Stimulated activated CD4-positive, alpha-beta T cell treated with anti-CD3 and anti-CD28 coated beads, Interleukin-2, amount 100 ng/mL, for 4 hours (primary cell): Measurements from ENCODE around the gene PRX.
"Not testable (repeated sequence)": the region's sequence is repeated elsewhere in the genome, so short reads cannot be mapped to it uniquely, and the experiment has no call there.

Experiments
- DNase-seq: peaks from one replicate; pipeline ENCODE4 v3.0.0-alpha.2; 2020; ENCODE audit warnings: low read depth

Gene PRX

GRCh38 chr19:40390084-40390742 is 23.0 kb downstream of the PRX start, which contains the start of gene HIPK4:
Gene HIPK4 (minus strand): TSS chr19:40390181. CDS start chr19:40389902, 279 bp downstream.
- no peak for DNase-seq

GRCh38 chr19:40389404-40390083 is 23.6 kb downstream of the PRX start:
- DNase-seq = no peak

GRCh38 chr19:40388481-40388880 is 24.7 kb downstream of the PRX start:
- no peak for DNase-seq

- no peak for DNase-seq
Measured at GRCh38 chr19:40387155-40387554, 26.0 kb downstream of the PRX start.

GRCh38 chr19:40383668-40384248 is 29.4 kb downstream of the PRX start:
- no peak for DNase-seq

- DNase-seq = no peak
Measured at GRCh38 chr19:40381321-40381720, 31.9 kb downstream of the PRX start.

- DNase-seq = no peak
Measured at GRCh38 chr19:40380199-40381037, 32.8 kb downstream of the PRX start.

GRCh38 chr19:40379446-40380198 is 33.6 kb downstream of the PRX start:
- DNase-seq = no peak

- no peak for DNase-seq
Measured at GRCh38 chr19:40378509-40378908, 34.7 kb downstream of the PRX start.

GRCh38 chr19:40377876-40378385 is 35.2 kb downstream of the PRX start:
- no peak for DNase-seq

- DNase-seq = no peak
Measured at GRCh38 chr19:40376286-40376862, 36.8 kb downstream of the PRX start.

GRCh38 chr19:40374084-40374483 is 39.1 kb downstream of the PRX start:
- DNase-seq = no peak

- DNase-seq = no peak
Measured at GRCh38 chr19:40371802-40372122, 41.4 kb downstream of the PRX start.

GRCh38 chr19:40370997-40371801 is 42.0 kb downstream of the PRX start:
- DNase-seq = no peak

GRCh38 chr19:40370253-40370652 is 42.9 kb downstream of the PRX start:
- DNase-seq = not testable (repeated sequence)

GRCh38 chr19:40369797-40370196 is 43.4 kb downstream of the PRX start:
- DNase-seq = no peak

GRCh38 chr19:40367577-40368434 is 45.4 kb downstream of the PRX start:
- no peak for DNase-seq

- DNase-seq = no peak
Measured at GRCh38 chr19:40366697-40367561, 46.2 kb downstream of the PRX start.
